Medulla oblongata (tissue), 1 donor: ENCODE results near the gene ARHGAP11A.

Source experiments
- DNase-seq: peaks from one replicate; pipeline ENCODE4 v3.0.0-alpha.2; 2015; ENCODE audit errors: extremely low spot score

ARHGAP11A gene

GRCh38 chr15:32656091-32656490 is 40.8 kb downstream of the ARHGAP11A start:
- no peak for DNase-seq

GRCh38 chr15:32656496-32656895 is 41.2 kb downstream of the ARHGAP11A start:
- DNase-seq, result no peak

- no peak for DNase-seq
These were observed 42.0 kb downstream of the ARHGAP11A start for GRCh38 chr15:32657198-32657883.

GRCh38 chr15:32657941-32658340 is 42.6 kb downstream of the ARHGAP11A start:
- no peak for DNase-seq

- no peak for DNase-seq
These were observed 44.2 kb downstream of the ARHGAP11A start for GRCh38 chr15:32659340-32660155.

- no peak for DNase-seq
These were observed 48.4 kb downstream of the ARHGAP11A start for GRCh38 chr15:32663671-32664070.

GRCh38 chr15:32664796-32665195 is 49.5 kb downstream of the ARHGAP11A start:
- DNase-seq, result no peak

- no peak for DNase-seq
These were observed 52.0 kb downstream of the ARHGAP11A start for GRCh38 chr15:32667321-32667720.

GRCh38 chr15:32668942-32669341 is 53.6 kb downstream of the ARHGAP11A start:
- DNase-seq, result no peak

- peak; percentile 92 for DNase-seq
These were observed 54.8 kb downstream of the ARHGAP11A start for GRCh38 chr15:32669896-32670611.

GRCh38 chr15:32670623-32671022 is 55.3 kb downstream of the ARHGAP11A start:
- no peak for DNase-seq

- DNase-seq, result peak; percentile 65
These were observed 56.3 kb downstream of the ARHGAP11A start for GRCh38 chr15:32671339-32672325.

- DNase-seq, result no peak
These were observed 59.4 kb downstream of the ARHGAP11A start for GRCh38 chr15:32674681-32675080.

GRCh38 chr15:32675466-32675865 is 60.2 kb downstream of the ARHGAP11A start:
- DNase-seq, result no peak

GRCh38 chr15:32676169-32676568 is 60.9 kb downstream of the ARHGAP11A start:
- DNase-seq, result no peak

GRCh38 chr15:32677238-32677750 is 62.0 kb downstream of the ARHGAP11A start:
- DNase-seq, result peak; percentile 45

GRCh38 chr15:32679298-32679690 is 64.0 kb downstream of the ARHGAP11A start:
- no peak for DNase-seq

GRCh38 chr15:32682569-32682968 is 67.3 kb downstream of the ARHGAP11A start:
- DNase-seq, result no peak

GRCh38 chr15:32682977-32683630 is 67.8 kb downstream of the ARHGAP11A start:
- DNase-seq, result no peak

- DNase-seq, result no peak
These were observed 68.7 kb downstream of the ARHGAP11A start for GRCh38 chr15:32683906-32684584.
